Gastrocnemius medialis (tissue), 4 donors: ENCODE data around the gene IQGAP2.

Source experiments
- POLR2A ChIP-seq, 2 donors: fragments of 450-650 bp; IDR thresholded peaks; one replicate each; pipeline ENCODE4 v1.6.1; 2017; ENCODE audit warnings: antibody characterized with exemption in 2 of 2, mild to moderate bottlenecking in 2 of 2, moderate library complexity in 2 of 2
- TF ChIP-seq, protein P1 (sequence below), 5 experiments: fragments of 450-650 bp in 3 of 5; fragments of 200-600 bp in 2 of 5; sonication (generic) in 2 of 5; IDR thresholded peaks in 4 of 5; conservative IDR thresholded peaks in 1 of 5; 1 replicate in 4 of 5; 2 replicates in 1 of 5; pipeline ENCODE4 v1.5.1; 2016 to 2019; ENCODE audit warnings: antibody characterized with exemption in 5 of 5, mild to moderate bottlenecking in 3 of 5, moderate library complexity in 3 of 5

DNA sequence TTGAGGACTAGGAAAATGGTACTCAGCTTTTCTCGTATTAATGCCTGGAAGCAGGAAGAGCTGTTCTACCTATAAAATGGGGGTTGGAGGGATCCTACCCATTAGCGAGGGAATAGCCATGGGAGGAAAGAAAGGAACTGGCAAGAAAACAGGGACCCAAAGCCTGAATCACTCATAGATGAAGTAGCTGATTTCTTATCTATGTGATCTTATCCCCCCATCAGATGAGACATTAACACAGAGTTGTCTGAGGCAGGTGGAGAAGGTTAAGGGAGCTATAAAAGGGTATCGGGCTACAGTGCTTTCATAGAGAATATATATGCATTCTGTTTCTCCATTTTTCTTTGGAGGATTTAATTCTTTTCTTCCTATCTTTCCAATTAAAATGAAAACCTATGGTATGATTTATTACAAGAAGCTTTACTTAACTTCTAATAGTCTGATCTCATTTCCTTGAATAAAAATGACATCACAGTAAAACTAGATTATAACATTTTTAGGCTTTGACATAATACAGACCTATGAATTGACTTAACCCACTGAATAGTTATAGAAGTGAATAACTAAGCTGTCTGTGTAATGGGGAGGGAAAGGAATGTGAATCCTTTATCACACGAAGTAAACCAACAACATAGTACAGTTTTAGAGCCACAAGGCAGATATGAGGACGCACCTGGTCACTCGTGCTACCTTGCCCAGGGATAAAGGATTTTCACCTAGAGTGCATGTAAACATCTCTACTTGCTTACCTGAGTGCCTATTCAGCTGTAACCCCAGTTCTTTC, 39.0 kb downstream of the IQGAP2 start:
- TF ChIP-seq, protein P1, sequence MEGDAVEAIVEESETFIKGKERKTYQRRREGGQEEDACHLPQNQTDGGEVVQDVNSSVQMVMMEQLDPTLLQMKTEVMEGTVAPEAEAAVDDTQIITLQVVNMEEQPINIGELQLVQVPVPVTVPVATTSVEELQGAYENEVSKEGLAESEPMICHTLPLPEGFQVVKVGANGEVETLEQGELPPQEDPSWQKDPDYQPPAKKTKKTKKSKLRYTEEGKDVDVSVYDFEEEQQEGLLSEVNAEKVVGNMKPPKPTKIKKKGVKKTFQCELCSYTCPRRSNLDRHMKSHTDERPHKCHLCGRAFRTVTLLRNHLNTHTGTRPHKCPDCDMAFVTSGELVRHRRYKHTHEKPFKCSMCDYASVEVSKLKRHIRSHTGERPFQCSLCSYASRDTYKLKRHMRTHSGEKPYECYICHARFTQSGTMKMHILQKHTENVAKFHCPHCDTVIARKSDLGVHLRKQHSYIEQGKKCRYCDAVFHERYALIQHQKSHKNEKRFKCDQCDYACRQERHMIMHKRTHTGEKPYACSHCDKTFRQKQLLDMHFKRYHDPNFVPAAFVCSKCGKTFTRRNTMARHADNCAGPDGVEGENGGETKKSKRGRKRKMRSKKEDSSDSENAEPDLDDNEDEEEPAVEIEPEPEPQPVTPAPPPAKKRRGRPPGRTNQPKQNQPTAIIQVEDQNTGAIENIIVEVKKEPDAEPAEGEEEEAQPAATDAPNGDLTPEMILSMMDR (IDR thresholded peaks at IDR 0.05 in 4 of 5, conservative IDR thresholded peaks at IDR 0.05 in 1 of 5): no peak
- TF ChIP-seq POLR2A (IDR thresholded peaks at IDR 0.05): no peak
